ENCODE data around the gene NOTO. TPM values are rescaled to one million over a fixed set of nuclear protein-coding genes. Genes with fewer than 3 reads are reported as not detected.

Gene NOTO
- total and polyA plus RNA-seq, 2 donors: 0.08 TPM; not detected in 1

DNA sequence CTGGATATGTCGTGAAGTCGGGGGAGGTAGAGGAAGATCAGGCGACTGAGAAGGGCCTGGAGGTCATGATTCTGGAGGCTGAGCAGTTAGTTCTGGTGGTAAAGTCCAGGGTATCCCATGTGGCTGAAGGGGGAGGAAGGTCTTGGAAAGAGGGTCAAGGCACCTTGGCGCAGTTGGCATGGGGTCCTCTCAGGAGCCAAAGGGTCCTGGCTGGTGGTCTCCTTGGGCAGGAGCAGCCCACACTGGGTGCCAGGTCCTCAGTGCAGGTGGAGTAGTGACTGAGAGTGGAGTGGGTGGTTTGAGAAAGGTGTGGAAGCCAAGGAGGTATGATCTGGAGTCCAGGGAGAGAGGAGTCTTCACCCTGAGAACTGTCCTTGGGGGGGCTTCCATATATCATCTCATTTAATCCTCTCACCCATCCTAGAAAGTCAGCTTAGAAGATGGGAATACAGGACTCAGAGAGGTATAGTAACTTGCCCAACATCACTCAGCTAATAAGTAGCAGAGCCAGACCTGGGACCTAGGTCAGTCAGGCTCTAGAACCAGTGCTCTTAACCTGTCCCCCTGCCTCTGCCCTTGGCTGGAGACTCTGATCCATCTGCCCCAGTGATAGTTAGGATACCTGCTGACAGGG, 57.4 kb downstream of the NOTO start:
- no peak for DNase-seq (ENCODE audit: extremely low spot score)
- WGBS: 82% methylated on average over 4 of the region's 4 CpGs
- Histone ChIP-seq H3K36me3 (ENCODE audit: insufficient read depth) (no peaks in the 10 kb centered on the region), H3K4me3 (ENCODE audit: low read depth, low read length) (no peak overlapping the region), H3K27ac (ENCODE audit: low read depth) (no peak overlapping the region), H3K4me1 (ENCODE audit: insufficient read depth) (no peaks in the 10 kb centered on the region)

DNA sequence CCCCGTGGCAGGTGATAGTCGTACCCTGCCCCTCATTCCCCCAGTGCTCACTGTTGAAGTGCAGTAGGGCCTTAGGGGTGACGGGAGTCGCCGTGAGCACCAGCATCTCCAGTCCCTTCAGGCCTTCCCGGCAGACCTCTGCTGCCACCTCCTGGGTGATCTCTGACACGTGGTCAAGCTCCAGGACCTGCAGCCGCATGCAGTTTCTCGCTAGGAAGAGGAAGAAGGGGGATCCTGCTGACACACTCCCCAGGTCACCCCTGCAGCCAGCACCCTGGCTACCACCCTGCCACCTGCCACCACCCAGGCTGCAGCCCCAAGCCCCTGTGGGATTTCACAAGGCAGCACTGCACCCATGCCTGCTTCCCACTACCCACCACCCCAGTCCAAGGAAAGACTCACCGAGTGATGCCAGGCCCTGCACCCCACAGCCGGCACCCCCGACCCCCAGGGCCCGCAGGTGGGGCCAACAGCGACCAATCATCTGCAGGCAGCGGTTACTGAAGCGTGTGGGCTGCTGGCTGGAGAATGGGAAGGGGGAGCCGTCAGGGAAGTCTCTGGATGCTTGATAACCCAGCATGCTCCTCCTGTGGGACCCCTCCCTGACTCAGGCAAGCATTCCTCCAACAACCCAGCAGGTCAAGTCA, 58.1 kb downstream of the NOTO start:
- H3K4me3 ChIP-seq (ENCODE audit: low read depth, low read length): no peak overlapping the region
- no peak for DNase-seq (ENCODE audit: extremely low spot score)
- no peaks in the 10 kb centered on the region for H3K4me1 ChIP-seq (ENCODE audit: insufficient read depth)
- H3K36me3 ChIP-seq (ENCODE audit: insufficient read depth): no peaks in the 10 kb centered on the region
- no peak overlapping the region for H3K27ac ChIP-seq (ENCODE audit: low read depth)
- WGBS: 32% methylated on average over 17 of the region's 17 CpGs

Other genes with a start within 250 kb of the NOTO start
- gene SFXN5, start 130.9 kb upstream of the NOTO start, total RNA-seq: 11.8 TPM
- gene SFXN5, start 130.9 kb upstream of the NOTO start, polyA plus RNA-seq: 9.2 TPM
- 13.4 TPM for gene RAB11FIP5, start 89.6 kb upstream of the NOTO start, total RNA-seq
- 22.6 TPM for gene RAB11FIP5, start 89.6 kb upstream of the NOTO start, polyA plus RNA-seq
- 14.6 TPM for gene SMYD5, start 11.7 kb downstream of the NOTO start, total RNA-seq
- gene SMYD5, start 11.7 kb downstream of the NOTO start, polyA plus RNA-seq: 18.2 TPM
- 13.0 TPM for gene PRADC1, start 30.7 kb downstream of the NOTO start, total RNA-seq
- 35.2 TPM for gene PRADC1, start 30.7 kb downstream of the NOTO start, polyA plus RNA-seq
- 117 TPM for gene CCT7, start 31.7 kb downstream of the NOTO start, total RNA-seq
- gene CCT7, start 31.7 kb downstream of the NOTO start, polyA plus RNA-seq: 178 TPM
- 0.32 TPM for gene FBXO41, start 81.9 kb downstream of the NOTO start, total RNA-seq
- gene FBXO41, start 81.9 kb downstream of the NOTO start, polyA plus RNA-seq: 1.0 TPM
- gene EGR4, start 91.0 kb downstream of the NOTO start, total RNA-seq: not detected
- gene EGR4, start 91.0 kb downstream of the NOTO start, polyA plus RNA-seq: 0.05 TPM
- gene ALMS1, start 183.3 kb downstream of the NOTO start, total RNA-seq: 65.1 TPM
- gene ALMS1, start 183.3 kb downstream of the NOTO start, polyA plus RNA-seq: 10.7 TPM

Data from urinary bladder (tissue), 4 donors.